Heart left ventricle (tissue), 13 donors: ENCODE results near the gene TKT.

Source experiments
- POLR2A ChIP-seq, 2 donors: fragments of 450-650 bp; IDR thresholded peaks; one replicate each; pipeline ENCODE4 v1.6.1; 2017; ENCODE audit warnings: antibody characterized with exemption in 2 of 2, mild to moderate bottlenecking in 2 of 2, moderate library complexity in 2 of 2
- TF ChIP-seq, protein P1 (sequence below), 12 donors: fragments of 200-600 bp; sonication (generic) in 4 of 12; IDR thresholded peaks; one replicate each; pipeline versions ENCODE4 v1.5.0 to v1.8.0; 2018 to 2022; ENCODE audit warnings: antibody characterized with exemption in 12 of 12, mild to moderate bottlenecking in 5 of 12
- donor health status: ischemic (EF 13 %, LVEDD 7.1; RV severe dilation, severe dysfunction).
- donor health status: DM: no; HTN: yes; CAD: no.
- donor health status: DM: no; HTN: no; CAD: no.
- donor health status: ischemic (EF 25% LVEDD 6.9; RV normal size, moderate dysfunction).
- donor health status: ischemic (EF 25% LVEDD 5.7; RV mildly dilated, moderate dysfunction).
- donor health status: ischemic (EF 35%, LVEDD 5.7; RV mildly dilated, moderate dysfunction).
- donor health status: nonischemic (EF 11% LVEDD 7.7; RV severe dilation, severe dysfunction).
- donor health status: DM: yes; HTN: yes; CAD: no.
- donor health status: PGD.
- donor health status: ischemic (EF 29% LVEDD 5.4; RV normal size, mild dysfunction).
- donor health status: nonischemic (EF 23%, LVEDD 6.1; RV moderate dilation, normal function).

DNA sequence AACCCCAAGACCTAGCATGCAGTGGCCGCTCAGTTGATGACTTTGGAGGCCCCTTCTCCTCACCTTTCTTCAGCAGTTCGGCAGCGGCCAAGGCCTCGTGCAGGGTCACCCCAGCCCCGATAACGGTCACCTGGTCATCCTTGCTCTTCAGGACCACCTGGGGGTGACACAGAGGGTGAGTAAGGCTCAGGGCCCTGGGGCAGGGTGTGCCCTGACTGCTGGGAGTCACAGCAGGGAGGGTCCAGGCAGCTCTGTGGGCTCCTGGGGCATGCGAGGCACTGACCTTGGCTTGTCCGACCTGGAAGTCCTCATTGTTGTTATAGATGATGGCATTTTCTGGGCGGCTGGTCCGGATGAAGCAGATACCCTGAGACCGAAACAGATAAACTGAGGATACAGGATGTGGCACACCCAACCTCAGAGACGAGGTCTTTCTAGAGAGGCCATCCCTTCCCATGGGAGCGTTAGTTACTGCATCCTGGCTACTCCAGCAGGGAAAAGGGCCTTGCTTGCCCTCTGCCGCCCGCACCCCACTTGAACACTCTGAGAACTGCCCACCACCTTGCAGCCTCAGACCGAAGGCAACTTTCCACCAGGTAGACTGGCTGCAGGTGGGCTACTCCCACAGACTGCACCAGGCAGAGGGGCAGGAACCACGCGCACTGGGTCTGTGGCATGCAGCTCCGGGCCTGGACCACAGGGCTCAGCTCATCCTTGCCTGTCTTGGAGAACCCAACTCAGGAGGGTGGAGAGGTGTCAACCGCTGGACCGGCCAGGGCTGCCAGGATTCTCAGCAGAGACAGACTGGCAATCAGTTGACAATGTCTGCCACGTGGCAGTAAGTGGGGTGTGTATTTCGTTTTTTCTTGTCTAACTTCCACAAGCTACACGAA lies 27.6 kb downstream of the TKT start:
- TF ChIP-seq, protein P1, sequence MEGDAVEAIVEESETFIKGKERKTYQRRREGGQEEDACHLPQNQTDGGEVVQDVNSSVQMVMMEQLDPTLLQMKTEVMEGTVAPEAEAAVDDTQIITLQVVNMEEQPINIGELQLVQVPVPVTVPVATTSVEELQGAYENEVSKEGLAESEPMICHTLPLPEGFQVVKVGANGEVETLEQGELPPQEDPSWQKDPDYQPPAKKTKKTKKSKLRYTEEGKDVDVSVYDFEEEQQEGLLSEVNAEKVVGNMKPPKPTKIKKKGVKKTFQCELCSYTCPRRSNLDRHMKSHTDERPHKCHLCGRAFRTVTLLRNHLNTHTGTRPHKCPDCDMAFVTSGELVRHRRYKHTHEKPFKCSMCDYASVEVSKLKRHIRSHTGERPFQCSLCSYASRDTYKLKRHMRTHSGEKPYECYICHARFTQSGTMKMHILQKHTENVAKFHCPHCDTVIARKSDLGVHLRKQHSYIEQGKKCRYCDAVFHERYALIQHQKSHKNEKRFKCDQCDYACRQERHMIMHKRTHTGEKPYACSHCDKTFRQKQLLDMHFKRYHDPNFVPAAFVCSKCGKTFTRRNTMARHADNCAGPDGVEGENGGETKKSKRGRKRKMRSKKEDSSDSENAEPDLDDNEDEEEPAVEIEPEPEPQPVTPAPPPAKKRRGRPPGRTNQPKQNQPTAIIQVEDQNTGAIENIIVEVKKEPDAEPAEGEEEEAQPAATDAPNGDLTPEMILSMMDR (IDR thresholded peaks at IDR 0.05) = no peak
- TF ChIP-seq POLR2A (IDR thresholded peaks at IDR 0.05) = no peak
